Medulla oblongata (tissue), 1 donor: ENCODE data around the gene CYP26C1.
A peak's percentile ranks its signal among the peaks of the same experiment; 100 is the strongest.

ENCODE experiments used
- DNase-seq: peaks from one replicate; pipeline ENCODE4 v3.0.0-alpha.2; 2015; ENCODE audit errors: extremely low spot score

Gene CYP26C1

GRCh38 chr10:93110472-93111146 is 50.0 kb downstream of the CYP26C1 start:
- DNase-seq: no peak

- DNase-seq: no peak
Observed at GRCh38 chr10:93113042-93113441, 52.4 kb downstream of the CYP26C1 start.

GRCh38 chr10:93115661-93116383 is 55.2 kb downstream of the CYP26C1 start:
- DNase-seq: peak; percentile 53
